Caco-2 (cell line): ENCODE data around the gene HES7. TPM values are rescaled to one million over a fixed set of nuclear protein-coding genes. Genes with fewer than 3 reads are reported as not detected.

Experiments used
- BruUV-seq: library from RNA; stranded (reverse); fragments of 400-500 nt; replicated peaks from 2 replicates; lab custom pipeline; 2021; lab: Mats Ljungman, UMichigan
- CTCF ChIA-PET: fragments of 300-600 bp; sonication (Branson Sonifier 250); formaldehyde crosslinking; loops from one replicate; lab custom pipeline; 2022; ENCODE audit warnings: antibody characterized with exemption; lab: Charles Lee
- POLR2A ChIA-PET: fragments of 300-600 bp; sonication (Branson Sonifier 250); formaldehyde crosslinking; loops from one replicate; lab custom pipeline; 2022; ENCODE audit warnings: antibody characterized with exemption; lab: Charles Lee
- DNase-seq, 2 experiments: peaks; one replicate each; pipeline versions ENCODE4 v3.0.0 to v3.0.0-alpha.2; 2020 to 2022
- H3K27me3 ChIP-seq: replicated peaks from 2 replicates; pipeline ENCODE4 v1.6.0; 2011; ENCODE audit warnings: low read length; ENCODE audit not compliant: control insufficient read depth, insufficient read depth
- H3K36me3 ChIP-seq: 2 replicates; pipeline ENCODE4 v1.5.1; 2011; ENCODE audit warnings: low read length; ENCODE audit not compliant: control insufficient read depth, insufficient read depth
- H3K4me1 ChIP-seq: fragments of 250-450 bp; sonication (Bioruptor Pico); 2 replicates; pipeline ENCODE4 v1.5.1; 2020; ENCODE audit warnings: mild to moderate bottlenecking
- H3K4me3 ChIP-seq: 2 replicates; pipeline ENCODE4 v1.5.1; 2011; ENCODE audit warnings: low read depth, mild to moderate bottlenecking, control low read depth, low read length
- H3K9me3 ChIP-seq: fragments of 250-450 bp; sonication (Bioruptor Pico); 2 replicates; pipeline ENCODE4 v1.5.1; 2020; ENCODE audit warnings: mild to moderate bottlenecking, moderate library complexity
- H3K27ac Mint-ChIP-seq: one replicate; pipeline ENCODE4 v1.8.0; 2022; ENCODE audit warnings: mixed read lengths; ENCODE audit not compliant: unreplicated experiment
- H3K27me3 Mint-ChIP-seq: one replicate; pipeline ENCODE4 v1.8.0; 2022; ENCODE audit warnings: mixed read lengths; ENCODE audit not compliant: insufficient read depth, unreplicated experiment
- H3K36me3 Mint-ChIP-seq: one replicate; pipeline ENCODE4 v1.8.0; 2022; ENCODE audit warnings: mild to moderate bottlenecking, mixed read lengths; ENCODE audit not compliant: insufficient read depth, unreplicated experiment
- H3K4me1 Mint-ChIP-seq: one replicate; pipeline ENCODE4 v1.8.0; 2022; ENCODE audit warnings: low read depth, mixed read lengths; ENCODE audit not compliant: unreplicated experiment
- H3K4me3 Mint-ChIP-seq: one replicate; pipeline ENCODE4 v1.8.0; 2022; ENCODE audit warnings: mild to moderate bottlenecking, moderate library complexity, mixed read lengths; ENCODE audit not compliant: unreplicated experiment
- H3K9me3 Mint-ChIP-seq: one replicate; pipeline ENCODE4 v1.8.0; 2022; ENCODE audit warnings: mixed read lengths; ENCODE audit not compliant: unreplicated experiment
- intact Hi-C: fragments of 100-400 bp; cut with micrococcal nuclease; formaldehyde crosslinking; loops from one replicate; pipeline ENCODE4 v1.10.0; 2022; ENCODE audit not compliant: unreplicated experiment
- total RNA-seq: library from RNA; stranded (reverse); gene quantifications from 2 replicates; pipeline ENCODE4 v1.2.3, GENCODE V29; 2022
- TF ChIP-seq, protein P1 (sequence below), 2 experiments: fragments of 200-600 bp in 1 of 2; IDR thresholded peaks; 1 replicate in 1 of 2; 2 replicates in 1 of 2; pipeline versions ENCODE4 v1.5.1 to v1.8.0; 2011 to 2022; ENCODE audit warnings: antibody characterized with exemption in 1 of 2, control low read depth in 1 of 2, inconsistent platforms in 1 of 2, low read depth in 1 of 2, low read length in 1 of 2, mild to moderate bottlenecking in 1 of 2, moderate library complexity in 1 of 2; ENCODE audit not compliant: insufficient read depth in 1 of 2, severe bottlenecking in 1 of 2, unreplicated experiment in 1 of 2

The HES7 gene
- total RNA-seq, 1 experiment from 2014 or later: not detected

DNA sequence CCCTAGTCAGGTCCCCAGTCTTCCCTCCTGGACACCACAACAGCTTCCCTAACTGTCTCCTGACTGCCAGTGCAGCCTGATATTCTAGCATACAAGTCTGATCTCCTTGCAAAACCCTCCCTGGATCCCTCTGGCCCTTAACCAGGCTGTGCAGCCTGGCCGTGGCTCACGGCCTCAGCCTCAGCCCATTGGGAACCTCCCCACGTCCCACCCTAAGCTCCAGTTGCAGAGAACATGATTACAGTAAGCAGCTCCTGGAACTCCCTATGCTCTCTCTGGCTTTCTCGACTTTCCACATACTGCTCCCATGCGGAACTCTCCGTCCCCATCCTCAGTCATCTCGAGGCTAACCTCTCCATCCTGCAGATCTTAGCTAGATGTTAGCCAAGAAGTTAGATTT, 49.4 kb downstream of the HES7 start:
- Mint-ChIP-seq H3K36me3 (no peaks in the 10 kb centered on the region), H3K4me1 (no peaks in the 10 kb centered on the region), H3K4me3 (no peak overlapping the region), H3K27ac (no peak overlapping the region), H3K27me3 (peaks cover 10% of the 10 kb centered on the region), H3K9me3 (no peaks in the 10 kb centered on the region)
- BruUV-seq: no TSS peak
- Histone ChIP-seq H3K36me3 (no peaks in the 10 kb centered on the region), H3K4me3 (no peak overlapping the region), H3K27me3 (no peaks in the 10 kb centered on the region), H3K9me3 (no peaks in the 10 kb centered on the region), H3K4me1 (peaks cover 4% of the 10 kb centered on the region)
- TF ChIP-seq, protein P1, sequence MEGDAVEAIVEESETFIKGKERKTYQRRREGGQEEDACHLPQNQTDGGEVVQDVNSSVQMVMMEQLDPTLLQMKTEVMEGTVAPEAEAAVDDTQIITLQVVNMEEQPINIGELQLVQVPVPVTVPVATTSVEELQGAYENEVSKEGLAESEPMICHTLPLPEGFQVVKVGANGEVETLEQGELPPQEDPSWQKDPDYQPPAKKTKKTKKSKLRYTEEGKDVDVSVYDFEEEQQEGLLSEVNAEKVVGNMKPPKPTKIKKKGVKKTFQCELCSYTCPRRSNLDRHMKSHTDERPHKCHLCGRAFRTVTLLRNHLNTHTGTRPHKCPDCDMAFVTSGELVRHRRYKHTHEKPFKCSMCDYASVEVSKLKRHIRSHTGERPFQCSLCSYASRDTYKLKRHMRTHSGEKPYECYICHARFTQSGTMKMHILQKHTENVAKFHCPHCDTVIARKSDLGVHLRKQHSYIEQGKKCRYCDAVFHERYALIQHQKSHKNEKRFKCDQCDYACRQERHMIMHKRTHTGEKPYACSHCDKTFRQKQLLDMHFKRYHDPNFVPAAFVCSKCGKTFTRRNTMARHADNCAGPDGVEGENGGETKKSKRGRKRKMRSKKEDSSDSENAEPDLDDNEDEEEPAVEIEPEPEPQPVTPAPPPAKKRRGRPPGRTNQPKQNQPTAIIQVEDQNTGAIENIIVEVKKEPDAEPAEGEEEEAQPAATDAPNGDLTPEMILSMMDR (IDR thresholded peaks at IDR 0.05; ENCODE audit: insufficient read depth in 1 of 2, low read depth in 1 of 2, low read length in 1 of 2, severe bottlenecking in 1 of 2, unreplicated experiment in 1 of 2): no peak
- CTCF ChIA-PET: interaction anchor here (1.5 to 2.9 kb wide), 2 partner anchors 14 to 46 kb away, joined by 7 to 8 read pairs; no protein-coding TSS in a partner anchor
- intact Hi-C loops: no loop called here
- no peak for DNase-seq
- POLR2A ChIA-PET: no interaction called here

DNA sequence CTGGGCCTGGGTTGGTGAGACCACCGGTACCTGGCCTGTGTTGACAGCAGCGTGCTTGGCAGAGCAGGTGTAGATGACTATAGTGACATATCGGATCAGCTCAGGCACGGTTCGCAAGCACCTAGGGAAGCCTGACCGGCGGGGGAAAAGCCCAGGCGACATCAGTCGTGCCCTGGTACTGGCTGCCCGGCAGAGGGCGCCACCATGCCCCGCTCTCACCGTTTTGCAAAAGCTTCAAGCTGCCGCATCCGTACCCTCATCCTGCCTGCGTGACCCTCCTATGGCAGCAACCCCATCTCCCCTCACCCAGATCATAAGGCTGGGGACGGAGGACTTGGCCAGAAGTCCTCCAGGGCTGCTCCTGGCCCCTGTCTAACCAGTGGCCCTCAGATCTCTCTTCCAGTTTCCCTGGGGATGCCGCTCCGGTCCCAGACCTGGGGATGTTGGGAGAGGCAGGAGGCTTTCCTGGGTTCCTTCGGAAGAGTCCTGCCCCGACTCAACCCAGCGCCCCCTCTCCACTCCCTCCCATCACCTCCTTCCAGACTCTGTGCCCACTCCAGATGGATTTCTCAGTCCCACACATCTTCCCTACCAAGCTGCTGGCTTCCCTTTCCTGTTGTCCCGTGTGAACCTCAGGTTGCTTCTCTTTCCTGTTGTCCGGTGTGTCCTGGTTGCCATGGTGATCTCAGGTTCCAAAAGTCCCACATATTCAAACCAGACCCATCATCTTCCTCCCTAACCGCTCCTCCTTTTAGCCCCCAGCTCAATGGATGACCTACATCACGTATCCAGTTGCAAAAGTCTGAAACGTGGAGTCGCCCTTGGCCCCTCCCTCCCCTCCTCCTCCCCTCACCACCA, 50.0 kb downstream of the HES7 start:
- CTCF ChIA-PET: interaction anchor here (0.6 to 2.9 kb wide), 11 partner anchors 13 to 231 kb away, joined by 3 to 8 read pairs (median 5); partner anchors contain the start of genes ALOX12B and ALOXE3
- BruUV-seq: no TSS peak
- peak overlapping the region; percentile 34 for H3K4me3 Mint-ChIP-seq
- no peaks in the 10 kb centered on the region for H3K27me3 ChIP-seq
- peaks cover 3% of the 10 kb centered on the region for H3K4me1 Mint-ChIP-seq
- peaks cover 10% of the 10 kb centered on the region for H3K27me3 Mint-ChIP-seq
- no peaks in the 10 kb centered on the region for H3K36me3 Mint-ChIP-seq
- POLR2A ChIA-PET: no interaction called here
- H3K27ac Mint-ChIP-seq: no peak overlapping the region
- DNase-seq: peak; percentile 48 to 59
- peaks cover 10% of the 10 kb centered on the region for H3K4me1 ChIP-seq
- no peaks in the 10 kb centered on the region for H3K9me3 ChIP-seq
- TF ChIP-seq, protein P1 (IDR thresholded peaks at IDR 0.05; ENCODE audit: insufficient read depth in 1 of 2, low read depth in 1 of 2, low read length in 1 of 2, severe bottlenecking in 1 of 2, unreplicated experiment in 1 of 2): peak; percentile 46 to 66
- H3K9me3 Mint-ChIP-seq: no peaks in the 10 kb centered on the region
- intact Hi-C loops: no loop called here
- H3K36me3 ChIP-seq: no peaks in the 10 kb centered on the region
- no peak overlapping the region for H3K4me3 ChIP-seq

DNA sequence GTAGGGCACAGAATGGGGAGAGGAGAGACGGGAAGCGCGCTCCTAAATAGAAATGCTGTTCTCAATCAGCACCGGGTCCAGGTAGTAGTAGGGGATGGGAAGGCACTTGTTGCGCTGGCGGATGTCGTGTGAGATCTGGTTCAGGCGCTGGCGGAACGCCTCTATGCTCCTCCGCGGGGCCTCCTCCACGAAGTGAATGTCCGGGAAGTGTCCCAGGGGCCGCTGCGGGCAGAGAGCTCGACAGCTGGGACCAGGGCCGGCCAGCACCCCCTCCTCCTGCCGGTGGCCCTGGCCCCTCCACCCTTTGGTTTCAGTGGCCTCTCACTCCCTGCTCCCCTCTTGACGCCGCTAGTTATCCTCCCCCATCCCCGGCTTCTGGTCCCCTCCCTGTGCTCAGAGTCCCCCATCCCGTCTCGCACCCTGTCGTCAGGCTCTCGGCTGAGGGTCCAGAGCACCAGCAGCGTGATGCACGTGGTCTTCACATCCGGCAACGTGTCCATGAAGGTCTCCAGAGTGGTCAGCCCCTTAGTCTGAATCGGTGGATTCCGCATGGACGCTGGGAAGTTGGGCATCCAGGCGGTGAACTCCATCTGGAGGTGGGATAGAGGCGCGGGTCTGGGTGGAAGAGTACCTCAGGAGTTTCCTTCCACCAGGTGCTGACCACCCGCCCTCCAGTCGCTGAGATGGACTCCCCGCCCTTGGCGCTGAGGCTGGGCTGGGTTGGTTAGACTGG, 51.0 kb downstream of the HES7 start:
- H3K4me3 ChIP-seq: no peak overlapping the region
- POLR2A ChIA-PET: no interaction called here
- CTCF ChIA-PET: interaction anchor here (0.6 to 2.9 kb wide), 11 partner anchors 13 to 232 kb away, joined by 3 to 8 read pairs (median 5); partner anchors contain the start of genes ALOX12B and ALOXE3

More for the DNA sequence above, 51.0 kb downstream of the HES7 start:
- Mint-ChIP-seq H3K27me3 (peaks cover 10% of the 10 kb centered on the region), H3K4me1 (peaks cover 12% of the 10 kb centered on the region), H3K4me3 (no peak overlapping the region), H3K9me3 (no peaks in the 10 kb centered on the region), H3K27ac (no peak overlapping the region), H3K36me3 (no peaks in the 10 kb centered on the region)
- Histone ChIP-seq H3K36me3 (no peaks in the 10 kb centered on the region), H3K27me3 (no peaks in the 10 kb centered on the region), H3K4me1 (peaks cover 18% of the 10 kb centered on the region), H3K9me3 (no peaks in the 10 kb centered on the region)
- TF ChIP-seq, protein P1 (IDR thresholded peaks at IDR 0.05; ENCODE audit: insufficient read depth in 1 of 2, low read depth in 1 of 2, low read length in 1 of 2, severe bottlenecking in 1 of 2, unreplicated experiment in 1 of 2): no peak
- BruUV-seq: no TSS peak
- intact Hi-C loops: no loop called here
- no peak for DNase-seq
